Fibroblast of skin of scalp (primary cell): Measurements from ENCODE around the gene HIRA.
"Not testable (repeated sequence)": the region's sequence is repeated elsewhere in the genome, so short reads cannot be mapped to it uniquely, and the experiment has no call there.

Source experiments
- DNase-seq: peaks from one replicate; pipeline ENCODE4 v3.0.0-alpha.2; 2013

HIRA gene

GRCh38 chr22:19382240-19382639, 49.3 kb downstream of the HIRA start:
- no peak for DNase-seq

- no peak for DNase-seq
Measured at GRCh38 chr22:19378344-19378674, 53.2 kb downstream of the HIRA start.

DNA sequence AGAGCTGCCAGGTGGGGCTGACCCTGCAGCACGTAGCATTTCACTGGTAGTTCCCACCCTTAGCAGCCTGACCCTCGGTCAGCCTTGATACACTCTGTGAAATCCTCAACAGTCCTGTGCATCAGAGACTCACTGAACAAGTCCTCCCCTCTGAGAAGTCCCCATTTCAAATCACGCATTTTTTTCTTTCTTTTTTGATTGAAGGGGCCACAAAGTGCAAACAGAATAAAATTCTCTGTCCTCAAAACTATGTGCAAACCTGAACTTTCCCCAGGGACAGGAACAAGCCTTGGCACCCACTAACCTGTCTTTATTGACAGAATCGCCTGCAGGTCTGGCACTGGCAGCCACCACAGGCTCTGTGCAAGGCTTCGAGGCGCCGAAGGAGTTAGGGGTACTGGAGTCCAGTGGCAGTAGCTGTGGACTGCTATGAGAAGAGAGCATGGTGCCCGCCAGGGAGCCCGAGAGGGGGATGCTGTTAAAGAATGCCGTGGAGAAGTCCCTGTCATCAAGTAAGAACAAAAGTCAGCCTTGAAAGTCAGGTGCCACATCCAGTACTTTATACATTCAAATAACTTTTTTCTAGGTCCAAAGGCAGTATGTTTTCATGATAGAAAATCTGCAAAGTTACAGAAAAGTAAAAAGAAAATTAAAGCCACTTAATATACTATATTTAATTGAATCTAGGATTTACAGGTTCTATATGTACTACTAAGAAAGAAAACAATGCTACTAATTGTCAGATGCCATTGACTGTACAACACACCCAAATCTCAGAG, 53.8 kb downstream of the HIRA start:
- no peak for DNase-seq

GRCh38 chr22:19376971-19377370, 54.6 kb downstream of the HIRA start:
- no peak for DNase-seq

DNA sequence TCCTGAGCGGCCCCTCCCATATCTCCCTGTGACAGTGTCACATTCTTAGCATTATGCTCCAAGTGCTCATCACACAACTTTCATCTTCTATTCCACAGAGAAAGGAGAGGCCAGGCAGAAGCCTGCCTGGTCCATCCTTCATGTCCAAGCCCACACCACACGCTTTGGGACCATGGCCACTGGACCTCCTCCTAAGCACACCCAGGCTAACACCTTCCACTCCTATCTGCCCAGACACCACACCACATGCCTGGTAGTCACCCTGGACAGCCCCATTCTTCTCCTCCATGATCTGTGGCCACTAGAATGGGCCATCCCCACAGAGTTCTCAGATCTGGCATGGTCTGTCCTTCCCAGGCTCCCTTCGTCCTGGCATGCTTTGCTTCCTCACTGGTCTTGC, 55.3 kb downstream of the HIRA start:
- DNase-seq = no peak

DNA sequence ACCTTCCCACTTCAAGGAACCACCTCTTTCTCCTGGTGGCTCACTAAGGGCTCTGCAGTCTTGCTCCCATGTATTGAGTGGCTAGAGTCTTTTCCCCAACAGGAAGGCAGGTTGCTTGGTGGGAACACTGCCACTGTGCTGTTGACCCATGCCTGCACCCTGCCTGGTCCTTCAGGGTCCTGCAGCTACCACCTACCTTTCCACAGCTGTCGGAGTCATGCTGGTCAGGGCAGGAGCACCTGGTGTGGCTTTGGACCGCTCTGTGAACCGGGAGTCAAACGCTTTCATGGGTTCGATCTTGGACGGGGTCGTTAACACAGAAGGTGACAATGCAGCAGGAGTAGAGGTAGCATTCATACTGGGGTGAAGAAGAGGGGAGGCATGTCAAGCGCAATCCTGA, 56.1 kb downstream of the HIRA start:
- no peak for DNase-seq

DNA sequence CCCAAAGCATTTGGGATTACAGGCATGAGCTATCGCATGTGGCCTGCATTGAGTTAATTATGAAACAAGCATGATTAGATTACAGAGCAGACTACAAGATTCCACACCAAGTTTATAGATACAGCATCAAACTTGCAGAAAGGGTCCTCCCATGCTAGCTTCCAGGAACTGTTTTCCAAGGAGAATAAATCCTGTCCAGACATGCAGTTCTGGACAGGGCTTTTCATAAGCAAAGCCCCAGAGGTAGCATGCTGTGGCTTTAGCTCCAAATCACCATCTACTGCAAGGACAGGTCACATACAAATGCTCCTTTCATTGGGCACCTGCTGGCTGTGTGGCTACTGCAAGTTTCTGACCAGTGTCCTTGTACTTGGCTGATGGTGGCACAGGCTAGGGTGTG, 57.1 kb downstream of the HIRA start:
- DNase-seq = no peak

GRCh38 chr22:19373450-19373849, 58.1 kb downstream of the HIRA start:
- DNase-seq = no peak

DNA sequence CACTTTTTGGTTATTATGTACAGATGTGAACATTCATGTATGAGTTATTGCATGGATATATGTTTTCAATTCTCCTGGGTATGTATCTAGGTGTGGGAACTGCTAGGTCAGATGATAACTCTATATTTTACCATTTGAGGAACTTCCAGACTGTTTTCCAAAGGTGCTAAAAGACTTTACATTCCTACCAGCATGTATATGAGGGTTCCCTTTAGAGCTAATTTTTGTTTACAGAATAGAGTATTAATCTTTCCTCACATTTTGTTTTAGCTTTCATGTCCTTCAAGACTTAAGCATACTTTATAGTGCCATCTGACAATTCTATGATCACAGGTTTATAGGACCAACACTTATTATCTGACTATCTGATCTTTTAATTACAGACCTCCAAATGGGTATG, 59.6 kb downstream of the HIRA start:
- no peak for DNase-seq

GRCh38 chr22:19368876-19369275, 62.7 kb downstream of the HIRA start:
- DNase-seq = no peak

- no peak for DNase-seq
Measured at GRCh38 chr22:19367763-19368367, 63.7 kb downstream of the HIRA start.

DNA sequence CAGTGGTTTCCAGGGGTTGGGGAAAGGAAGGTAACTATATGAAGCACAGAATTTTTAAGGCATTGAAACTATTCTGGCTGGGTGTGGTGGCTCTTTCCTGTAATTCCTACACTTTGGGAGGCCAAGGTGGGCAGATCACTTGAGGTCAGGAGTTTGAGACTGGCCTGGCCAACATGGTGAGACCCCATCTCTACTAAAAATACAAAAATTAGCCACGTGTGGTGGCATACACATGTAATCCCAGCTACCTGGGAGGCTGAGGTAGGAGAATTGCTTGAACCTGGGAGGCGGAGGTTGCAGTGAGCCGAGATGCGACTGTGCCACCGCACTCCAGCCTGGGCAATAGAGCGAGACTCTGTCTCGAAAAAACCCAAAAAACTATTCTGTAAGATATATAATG, 68.0 kb downstream of the HIRA start:
- DNase-seq = not testable (repeated sequence)

DNA sequence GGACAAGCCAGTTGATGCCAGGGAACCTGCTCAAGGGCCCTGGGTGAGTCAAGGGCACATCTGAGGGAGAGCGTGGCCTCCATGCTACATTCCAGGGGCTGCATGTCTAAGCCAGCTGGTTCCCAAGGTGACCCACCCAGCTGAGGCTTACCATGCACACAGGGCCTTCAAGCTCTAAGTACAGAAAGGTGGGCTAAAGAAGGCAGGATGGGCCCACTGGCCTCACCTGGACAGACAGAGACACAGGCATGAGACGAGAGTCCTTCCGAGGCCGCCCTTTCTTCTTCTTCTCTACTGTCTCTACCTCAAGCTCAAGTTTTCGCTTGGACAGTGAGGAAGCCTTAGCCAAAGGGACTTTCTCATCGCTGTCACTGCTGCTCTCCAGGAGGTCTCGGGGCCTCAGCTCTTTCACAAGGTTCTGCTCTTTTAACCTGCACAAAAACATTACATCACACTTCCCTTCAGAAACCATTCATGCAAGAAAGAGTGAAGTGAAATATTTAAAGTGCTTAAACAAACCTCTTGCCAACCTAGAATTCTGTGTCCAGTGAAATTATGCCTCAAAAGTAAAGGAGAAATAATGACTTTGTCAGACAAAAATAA, 69.9 kb downstream of the HIRA start:
- no peak for DNase-seq

GRCh38 chr22:19360862-19361261, 70.7 kb downstream of the HIRA start:
- DNase-seq = no peak

- no peak for DNase-seq
Measured at GRCh38 chr22:19360300-19360792, 71.2 kb downstream of the HIRA start.

- no peak for DNase-seq
Measured at GRCh38 chr22:19359554-19360299, 71.8 kb downstream of the HIRA start.

DNA sequence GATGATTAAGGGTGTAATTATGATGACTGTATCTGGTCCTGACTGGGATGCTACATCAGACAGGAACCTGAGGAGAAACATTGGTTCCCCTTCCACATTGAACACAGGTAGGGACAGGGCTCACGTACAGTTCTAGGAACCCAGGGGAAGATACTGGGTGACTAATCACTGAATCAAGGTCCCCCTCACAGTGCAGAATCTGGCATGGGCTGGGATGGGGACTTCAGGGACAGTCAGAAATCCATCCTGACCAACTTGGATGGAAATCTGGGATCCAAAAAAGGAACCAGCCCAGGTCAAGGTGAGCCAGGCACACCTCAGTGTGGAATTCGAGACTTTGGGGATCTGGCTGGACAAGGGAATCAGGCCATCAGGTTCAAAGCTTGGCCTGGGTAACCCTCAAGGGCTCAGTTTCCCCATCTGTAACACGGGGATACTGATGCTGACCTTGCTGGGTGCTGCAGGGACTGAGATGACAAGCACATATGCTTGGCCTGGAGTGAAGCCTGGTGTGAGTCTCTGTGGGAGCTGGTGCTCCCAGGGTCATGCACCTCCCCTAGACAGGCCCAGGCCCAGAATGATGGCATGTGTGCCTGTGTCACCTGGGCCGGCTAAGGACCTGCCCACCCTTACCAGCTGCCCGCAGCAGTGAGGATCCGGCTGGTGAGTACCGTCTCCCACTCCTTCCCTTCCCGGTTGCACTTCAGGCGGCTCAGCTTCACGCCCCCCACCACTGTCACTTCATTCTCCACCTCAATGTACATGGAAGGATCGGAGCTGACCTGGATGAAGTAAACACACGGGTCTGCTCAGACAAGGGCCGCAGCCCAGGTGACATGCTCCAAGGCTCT, 72.6 kb downstream of the HIRA start:
- DNase-seq = no peak

- DNase-seq = no peak
Measured at GRCh38 chr22:19358195-19358594, 73.3 kb downstream of the HIRA start.

DNA sequence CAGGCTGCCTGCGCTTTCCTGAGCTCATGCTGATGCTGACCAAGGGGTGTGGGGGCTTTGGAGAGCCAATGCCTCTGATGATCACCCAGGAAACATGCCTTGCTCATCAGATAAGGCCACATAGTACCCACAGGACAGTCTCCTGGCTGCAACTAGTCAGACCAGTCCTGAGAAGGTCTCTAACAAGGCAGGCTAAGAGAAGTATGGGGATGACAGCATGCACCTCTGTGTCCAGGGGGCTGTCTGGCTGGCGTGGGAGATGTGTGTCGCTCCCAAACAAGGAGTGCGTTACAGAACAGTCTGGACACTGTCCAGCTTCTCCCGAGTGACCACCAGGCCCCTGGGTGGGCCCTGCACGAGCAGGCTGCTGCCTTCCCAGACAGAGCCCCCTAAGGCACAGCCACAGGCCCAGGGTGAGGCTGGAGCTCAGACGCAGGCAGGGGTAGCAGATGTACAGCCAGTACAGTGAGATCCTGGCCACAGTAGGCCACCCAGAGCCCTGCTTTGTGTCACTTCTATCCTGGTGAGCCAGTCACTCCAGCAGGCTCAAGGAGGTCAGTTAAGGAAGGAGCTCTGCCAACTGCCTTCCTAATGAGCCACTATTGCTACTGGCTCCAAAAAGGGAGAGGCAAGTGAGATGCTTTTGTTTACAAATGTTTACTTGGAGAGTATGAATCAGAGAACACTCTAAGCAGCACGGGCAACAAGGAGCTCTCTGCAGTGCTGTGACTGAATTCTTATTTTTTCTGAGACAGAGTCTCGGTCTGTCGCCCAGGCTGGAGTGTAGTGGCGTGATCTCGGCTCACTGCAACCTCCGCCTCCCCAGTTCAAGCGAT, 74.0 kb downstream of the HIRA start:
- DNase-seq = no peak

DNA sequence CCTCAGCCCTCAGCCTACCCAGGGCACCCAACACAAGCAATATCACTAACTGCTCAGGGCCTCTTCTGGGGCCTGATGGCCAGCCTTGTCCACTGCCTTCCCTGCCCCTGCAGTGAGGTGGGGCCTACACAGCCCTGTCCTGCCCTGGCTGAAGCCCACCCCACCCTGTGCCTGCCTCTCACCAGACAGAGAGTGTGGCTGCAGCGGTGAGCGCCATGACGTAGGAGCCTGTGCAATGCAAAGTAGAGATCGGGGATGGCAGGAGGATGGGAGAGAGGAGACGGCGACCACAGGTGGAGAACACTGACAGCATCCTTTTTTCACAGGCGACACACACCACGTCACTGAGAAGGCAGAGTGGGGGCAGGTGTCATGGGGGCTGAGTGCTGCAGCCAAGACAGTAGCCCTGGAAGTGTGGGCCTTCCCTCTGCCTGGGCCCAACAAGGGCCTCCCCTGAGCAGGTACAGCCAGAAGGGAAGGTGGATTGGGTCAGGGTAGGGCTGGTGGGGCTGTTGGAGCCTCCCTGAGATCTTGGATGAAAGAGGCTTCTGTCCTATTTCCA, 74.7 kb downstream of the HIRA start:
- DNase-seq = no peak
